Measurements from ENCODE around the gene TBC1D9.
A peak's percentile ranks its signal among the peaks of the same experiment; 100 is the strongest.

GRCh38 chr4:140609548-140610425, 146.4 kb downstream of the TBC1D9 start:
- TF ChIP-seq CTCF (IDR thresholded peaks at IDR 0.05) (peak; percentile 46 to 56 (median 54)), POLR2A (IDR thresholded peaks at IDR 0.05) (no peak)

Data from right lobe of liver (tissue), 4 donors.